OCI-LY7 (cell line): Measurements from ENCODE around the gene PGC. TPM values are rescaled to one million over a fixed set of nuclear protein-coding genes. Genes with fewer than 3 reads are reported as not detected.

Experiments used
- BruUV-seq: library from RNA; stranded (reverse); fragments of 400-500 nt; replicated peaks from 2 replicates; lab custom pipeline; 2021; lab: Mats Ljungman, UMichigan
- CTCF ChIA-PET: fragments of 300-600 bp; sonication (Branson Sonifier 250); formaldehyde crosslinking; loops from one replicate; lab custom pipeline; 2022; ENCODE audit warnings: antibody characterized with exemption; ENCODE audit not compliant: unreplicated experiment; lab: Charles Lee
- POLR2A ChIA-PET: fragments of 300-600 bp; sonication (Branson Sonifier 250); formaldehyde crosslinking; loops from one replicate; lab custom pipeline; 2022; ENCODE audit warnings: antibody characterized with exemption; lab: Charles Lee
- DNase-seq: peaks from one replicate; pipeline ENCODE4 v3.0.0-alpha.2; 2015; ENCODE audit warnings: low spot score
- H2AFZ ChIP-seq: fragments of 200-600 bp; sonication (generic), shearing (Covaris generic); 2 replicates; pipeline ENCODE4 v1.6.1; 2014; ENCODE audit warnings: mild to moderate bottlenecking, antibody characterized with exemption, low read length, moderate library complexity
- H3K27ac ChIP-seq: fragments of 200-600 bp; sonication (generic); 2 replicates; pipeline ENCODE4 v1.5.1; 2014; ENCODE audit warnings: mixed run types, low read depth, mild to moderate bottlenecking, moderate library complexity, low read length, inconsistent platforms; ENCODE audit not compliant: poor library complexity, severe bottlenecking
- H3K36me3 ChIP-seq: fragments of 200-600 bp; sonication (generic); 2 replicates; pipeline ENCODE4 v1.6.1; 2014; ENCODE audit warnings: mild to moderate bottlenecking, antibody characterized with exemption, low read length, moderate library complexity, mixed read lengths; ENCODE audit not compliant: insufficient read depth
- H3K4me1 ChIP-seq: fragments of 200-600 bp; sonication (generic); 2 replicates; pipeline ENCODE4 v1.5.1; 2014; ENCODE audit warnings: mild to moderate bottlenecking, low read length; ENCODE audit not compliant: insufficient read depth, poor library complexity, severe bottlenecking
- H3K4me2 ChIP-seq: fragments of 200-600 bp; sonication (generic); 2 replicates; pipeline ENCODE4 v1.6.1; 2014; ENCODE audit warnings: mild to moderate bottlenecking, low read length
- H3K4me3 ChIP-seq: fragments of 200-600 bp; sonication (generic); 2 replicates; pipeline ENCODE4 v1.5.1; 2014; ENCODE audit warnings: mild to moderate bottlenecking, low read depth, low read length; ENCODE audit not compliant: poor library complexity, severe bottlenecking
- H3K79me2 ChIP-seq: fragments of 200-600 bp; sonication (generic); 2 replicates; pipeline ENCODE4 v1.6.1; 2016; ENCODE audit warnings: low read depth, mild to moderate bottlenecking, low read length, moderate library complexity, mixed read lengths; ENCODE audit not compliant: insufficient read depth
- H3K9me2 ChIP-seq: fragments of 200-600 bp; sonication (generic); 2 replicates; pipeline ENCODE4 v1.6.1; 2016; ENCODE audit warnings: mild to moderate bottlenecking, low read length, mixed read lengths; ENCODE audit not compliant: insufficient read depth
- H3K9me3 ChIP-seq: fragments of 200-600 bp; sonication (generic); 2 replicates; pipeline ENCODE4 v1.6.1; 2014; ENCODE audit warnings: mild to moderate bottlenecking, mixed run types, low read length, mixed read lengths
- H4K20me1 ChIP-seq: fragments of 200-600 bp; sonication (generic); 2 replicates; pipeline ENCODE4 v1.6.1; 2014; ENCODE audit warnings: mild to moderate bottlenecking, antibody characterized with exemption, low read length, moderate library complexity, mixed read lengths; ENCODE audit not compliant: insufficient read depth
- EZH2phosphoT487 ChIP-seq: fragments of 200-600 bp; sonication (generic); IDR thresholded peaks from 2 replicates; pipeline ENCODE4 v1.6.1; 2018; ENCODE audit warnings: low read depth, borderline replicate concordance, mild to moderate bottlenecking, mixed run types, antibody characterized with exemption, low read length, moderate library complexity, mixed read lengths
- intact Hi-C: fragments of 100-400 bp; cut with micrococcal nuclease; formaldehyde crosslinking; loops from one replicate; pipeline ENCODE4 v1.10.0; 2022; ENCODE audit not compliant: unreplicated experiment
- total RNA-seq, 2 experiments: library from RNA; depleted of rRNA in 1 of 2; stranded (reverse); fragments of >200 nt in 1 of 2; shearing (Covaris generic) in 1 of 2; gene quantifications; 2 replicates each; pipeline ENCODE4 v1.2.3, GENCODE V29; 2014 to 2022
- TF ChIP-seq, protein P1 (sequence below): fragments of 200-600 bp; sonication (generic); conservative IDR thresholded peaks from 2 replicates; pipeline ENCODE4 v1.5.1; 2014; ENCODE audit warnings: mild to moderate bottlenecking, antibody characterized with exemption, low read length, moderate library complexity, mixed read lengths

Gene PGC
- total RNA-seq, 2 experiments from 2014 or later: not detected

DNA sequence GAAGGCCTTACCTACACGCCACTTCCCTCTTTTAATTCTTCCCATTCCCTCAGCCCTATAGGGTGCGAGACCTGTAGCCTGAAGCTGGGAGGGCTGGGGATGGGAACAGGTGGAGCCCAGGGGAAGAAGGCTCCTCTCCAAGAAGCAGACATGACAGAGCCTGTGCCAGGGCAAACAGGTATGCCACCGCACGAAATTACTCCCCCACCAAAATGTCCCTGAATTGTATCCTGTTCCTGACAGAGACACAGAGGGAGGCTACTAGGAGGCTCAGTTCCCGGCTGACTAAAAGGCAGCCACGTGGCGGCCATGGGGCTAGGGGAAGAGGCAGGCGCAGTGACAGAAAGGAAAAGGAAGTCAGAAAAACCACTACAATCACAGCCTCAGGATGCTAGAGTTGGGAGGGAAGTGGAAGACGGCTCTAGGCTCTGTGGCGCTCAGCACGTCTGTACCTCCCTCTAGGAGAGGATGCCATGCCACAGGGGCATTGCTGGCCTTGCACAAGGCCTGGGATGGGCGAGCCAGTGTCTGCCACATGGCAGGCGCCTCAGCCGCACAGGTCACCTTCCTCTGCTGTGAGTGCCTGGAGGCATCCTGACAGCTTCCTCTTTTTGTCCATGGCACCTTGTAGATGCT lies 39.5 kb downstream of the PGC start:
- peak overlapping the region; percentile 69 for H3K4me3 ChIP-seq
- TF ChIP-seq, protein P1, sequence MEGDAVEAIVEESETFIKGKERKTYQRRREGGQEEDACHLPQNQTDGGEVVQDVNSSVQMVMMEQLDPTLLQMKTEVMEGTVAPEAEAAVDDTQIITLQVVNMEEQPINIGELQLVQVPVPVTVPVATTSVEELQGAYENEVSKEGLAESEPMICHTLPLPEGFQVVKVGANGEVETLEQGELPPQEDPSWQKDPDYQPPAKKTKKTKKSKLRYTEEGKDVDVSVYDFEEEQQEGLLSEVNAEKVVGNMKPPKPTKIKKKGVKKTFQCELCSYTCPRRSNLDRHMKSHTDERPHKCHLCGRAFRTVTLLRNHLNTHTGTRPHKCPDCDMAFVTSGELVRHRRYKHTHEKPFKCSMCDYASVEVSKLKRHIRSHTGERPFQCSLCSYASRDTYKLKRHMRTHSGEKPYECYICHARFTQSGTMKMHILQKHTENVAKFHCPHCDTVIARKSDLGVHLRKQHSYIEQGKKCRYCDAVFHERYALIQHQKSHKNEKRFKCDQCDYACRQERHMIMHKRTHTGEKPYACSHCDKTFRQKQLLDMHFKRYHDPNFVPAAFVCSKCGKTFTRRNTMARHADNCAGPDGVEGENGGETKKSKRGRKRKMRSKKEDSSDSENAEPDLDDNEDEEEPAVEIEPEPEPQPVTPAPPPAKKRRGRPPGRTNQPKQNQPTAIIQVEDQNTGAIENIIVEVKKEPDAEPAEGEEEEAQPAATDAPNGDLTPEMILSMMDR: no peak
- TF ChIP-seq EZH2phosphoT487: no peak
- H3K79me2 ChIP-seq: peaks cover 33% of the 10 kb centered on the region
- no TSS peak for BruUV-seq
- H3K4me1 ChIP-seq: peaks cover 65% of the 10 kb centered on the region
- peaks cover 21% of the 10 kb centered on the region for H3K36me3 ChIP-seq
- peak; percentile 71 for DNase-seq
- H4K20me1 ChIP-seq: no peaks in the 10 kb centered on the region
- H3K27ac ChIP-seq: peak overlapping the region; percentile 90
- no peaks in the 10 kb centered on the region for H3K9me2 ChIP-seq
- CTCF ChIA-PET: interaction anchor here (1.3 to 4.2 kb wide), 6 partner anchors 9 to 26 kb away, joined by 4 to 41 read pairs (median 9); no protein-coding TSS in a partner anchor
- peak overlapping the region; percentile 1; the same call in 1 of the 2 replicates for H2AFZ ChIP-seq
- H3K4me2 ChIP-seq: peak overlapping the region; percentile 99
- POLR2A ChIA-PET: interaction anchor here (0.6 to 8.3 kb wide), 5 partner anchors 10 to 508 kb away, joined by 3 to 118 read pairs (median 42); partner anchors contain the start of gene TFEB
- intact Hi-C loops: loop anchor here (5.0 kb wide), 2 partner anchors 70 to 315 kb away; partner anchors contain the start of gene FRS3
- H3K9me3 ChIP-seq: no peaks in the 10 kb centered on the region

DNA sequence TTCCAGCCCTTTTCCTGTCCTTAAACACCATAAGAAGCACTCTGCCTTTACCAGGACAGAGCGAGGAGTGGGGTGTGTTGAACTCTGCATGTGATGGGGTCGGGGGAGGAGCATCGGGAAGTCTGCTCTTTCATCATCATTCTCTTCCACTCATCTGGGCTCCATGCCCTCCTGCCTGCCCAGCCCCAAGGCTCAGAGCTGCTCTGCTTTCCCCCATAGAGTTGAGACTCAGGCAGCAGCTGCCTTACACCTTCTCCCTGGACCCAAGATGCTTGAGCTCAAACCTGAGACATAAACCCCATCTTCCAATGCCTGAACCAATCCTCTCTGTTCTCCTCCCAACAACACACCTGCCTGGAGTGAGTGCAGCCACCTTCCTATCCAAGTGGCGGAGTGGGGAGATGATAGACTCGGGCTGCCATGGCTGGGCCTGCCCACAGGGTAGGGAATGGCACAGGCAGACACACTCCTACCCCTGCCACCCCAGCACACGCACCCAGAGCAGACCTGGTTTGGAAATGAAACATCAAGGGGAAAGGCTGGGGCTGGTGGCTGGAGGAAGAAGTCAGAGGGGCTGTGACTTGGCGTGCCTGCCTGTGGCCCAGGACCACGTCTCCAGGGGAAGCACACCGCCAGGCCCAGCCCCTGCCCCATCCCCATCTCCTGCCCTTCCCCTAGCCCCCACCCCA lies 40.2 kb downstream of the PGC start:
- CTCF ChIA-PET: interaction anchor here (0.7 to 4.2 kb wide), 4 partner anchors 10 to 27 kb away, joined by 4 to 41 read pairs (median 19); no protein-coding TSS in a partner anchor
- H4K20me1 ChIP-seq: no peaks in the 10 kb centered on the region
- intact Hi-C loops: loop anchor here (1.0 to 5.0 kb wide), 4 partner anchors 17 to 315 kb away; partner anchors contain the start of gene FRS3
- peaks cover 71% of the 10 kb centered on the region for H3K4me1 ChIP-seq
- H3K9me3 ChIP-seq: no peaks in the 10 kb centered on the region
- peaks cover 33% of the 10 kb centered on the region for H3K79me2 ChIP-seq
- no TSS peak for BruUV-seq
- no peak overlapping the region for H2AFZ ChIP-seq
- H3K4me2 ChIP-seq: peak overlapping the region; percentile 99
- TF ChIP-seq EZH2phosphoT487: no peak
- TF ChIP-seq, protein P1: no peak
- POLR2A ChIA-PET: interaction anchor here (3.6 to 8.3 kb wide), 3 partner anchors 11 to 25 kb away, joined by 42 to 118 read pairs (median 65); partner anchors contain the start of gene TFEB
- peak; percentile 58 for DNase-seq
- peak overlapping the region; percentile 69 for H3K4me3 ChIP-seq
- H3K9me2 ChIP-seq: no peaks in the 10 kb centered on the region
- peak overlapping the region; percentile 90 for H3K27ac ChIP-seq
- H3K36me3 ChIP-seq: peaks cover 25% of the 10 kb centered on the region
